ENCODE measurements around the gene AOPEP. TPM values are rescaled to one million over a fixed set of nuclear protein-coding genes. Genes with fewer than 3 reads are reported as not detected.

AOPEP gene
- total RNA-seq, 1 donor from 2014 or later, result 22.1 TPM

GRCh38 chr9:95032580-95033341 lies 306.3 kb downstream of the AOPEP start:
- Mint-ChIP-seq H3K4me1 (ENCODE audit: unreplicated experiment) (no peaks in the 10 kb centered on the region), H3K36me3 (ENCODE audit: low read depth, unreplicated experiment) (peaks cover 3% of the 10 kb centered on the region), H3K4me3 (ENCODE audit: unreplicated experiment) (no peak overlapping the region), H3K27me3 (ENCODE audit: unreplicated experiment) (no peaks in the 10 kb centered on the region), H3K27ac (ENCODE audit: unreplicated experiment) (no peak overlapping the region), H3K9me3 (ENCODE audit: unreplicated experiment) (no peaks in the 10 kb centered on the region)
- DNase-seq (ENCODE audit: low spot score), result no peak
- TF ChIP-seq CTCF (IDR thresholded peaks at IDR 0.05; ENCODE audit: unreplicated experiment), result no peak

- no peaks in the 10 kb centered on the region for H3K4me1 Mint-ChIP-seq (ENCODE audit: unreplicated experiment)
- peaks cover 7% of the 10 kb centered on the region for H3K36me3 Mint-ChIP-seq (ENCODE audit: low read depth, unreplicated experiment)
- no peak for TF ChIP-seq CTCF (IDR thresholded peaks at IDR 0.05; ENCODE audit: unreplicated experiment)
- DNase-seq (ENCODE audit: low spot score), result no peak
- H3K27me3 Mint-ChIP-seq (ENCODE audit: unreplicated experiment), result no peaks in the 10 kb centered on the region
- no peaks in the 10 kb centered on the region for H3K9me3 Mint-ChIP-seq (ENCODE audit: unreplicated experiment)
- no peak overlapping the region for H3K27ac Mint-ChIP-seq (ENCODE audit: unreplicated experiment)
- H3K4me3 Mint-ChIP-seq (ENCODE audit: unreplicated experiment), result no peak overlapping the region
Observed at GRCh38 chr9:95035846-95036245, 309.3 kb downstream of the AOPEP start.

GRCh38 chr9:95036676-95037075 lies 310.2 kb downstream of the AOPEP start:
- Mint-ChIP-seq H3K36me3 (ENCODE audit: low read depth, unreplicated experiment) (peaks cover 4% of the 10 kb centered on the region), H3K4me3 (ENCODE audit: unreplicated experiment) (no peak overlapping the region), H3K4me1 (ENCODE audit: unreplicated experiment) (no peaks in the 10 kb centered on the region), H3K9me3 (ENCODE audit: unreplicated experiment) (no peaks in the 10 kb centered on the region), H3K27me3 (ENCODE audit: unreplicated experiment) (no peaks in the 10 kb centered on the region), H3K27ac (ENCODE audit: unreplicated experiment) (no peak overlapping the region)
- DNase-seq (ENCODE audit: low spot score), result no peak
- no peak for TF ChIP-seq CTCF (IDR thresholded peaks at IDR 0.05; ENCODE audit: unreplicated experiment)

- H3K36me3 Mint-ChIP-seq (ENCODE audit: low read depth, unreplicated experiment), result peaks cover 4% of the 10 kb centered on the region
- no peak overlapping the region for H3K27ac Mint-ChIP-seq (ENCODE audit: unreplicated experiment)
- H3K9me3 Mint-ChIP-seq (ENCODE audit: unreplicated experiment), result no peaks in the 10 kb centered on the region
- no peak overlapping the region for H3K4me3 Mint-ChIP-seq (ENCODE audit: unreplicated experiment)
- no peak for DNase-seq (ENCODE audit: low spot score)
- no peaks in the 10 kb centered on the region for H3K27me3 Mint-ChIP-seq (ENCODE audit: unreplicated experiment)
- no peaks in the 10 kb centered on the region for H3K4me1 Mint-ChIP-seq (ENCODE audit: unreplicated experiment)
- TF ChIP-seq CTCF (IDR thresholded peaks at IDR 0.05; ENCODE audit: unreplicated experiment), result no peak
Observed at GRCh38 chr9:95037789-95038521, 311.5 kb downstream of the AOPEP start.

GRCh38 chr9:95038666-95039065 lies 312.2 kb downstream of the AOPEP start:
- no peak for TF ChIP-seq CTCF (IDR thresholded peaks at IDR 0.05; ENCODE audit: unreplicated experiment)
- H3K27ac Mint-ChIP-seq (ENCODE audit: unreplicated experiment), result no peak overlapping the region

More at GRCh38 chr9:95038666-95039065, 312.2 kb downstream of the AOPEP start:
- DNase-seq (ENCODE audit: low spot score), result no peak
- H3K36me3 Mint-ChIP-seq (ENCODE audit: low read depth, unreplicated experiment), result peaks cover 4% of the 10 kb centered on the region
- H3K27me3 Mint-ChIP-seq (ENCODE audit: unreplicated experiment), result no peaks in the 10 kb centered on the region
- no peaks in the 10 kb centered on the region for H3K4me1 Mint-ChIP-seq (ENCODE audit: unreplicated experiment)
- H3K9me3 Mint-ChIP-seq (ENCODE audit: unreplicated experiment), result no peaks in the 10 kb centered on the region
- no peak overlapping the region for H3K4me3 Mint-ChIP-seq (ENCODE audit: unreplicated experiment)
